OCI-LY7 (cell line): Measurements from ENCODE around the gene KLHDC9. TPM values are rescaled to one million over a fixed set of nuclear protein-coding genes. Genes with fewer than 3 reads are reported as not detected.

Experiments
- BruUV-seq: library from RNA; stranded (reverse); fragments of 400-500 nt; replicated peaks from 2 replicates; lab custom pipeline; 2021; lab: Mats Ljungman, UMichigan
- CTCF ChIA-PET: fragments of 300-600 bp; sonication (Branson Sonifier 250); formaldehyde crosslinking; loops from one replicate; lab custom pipeline; 2022; ENCODE audit warnings: antibody characterized with exemption; ENCODE audit not compliant: unreplicated experiment; lab: Charles Lee
- POLR2A ChIA-PET: fragments of 300-600 bp; sonication (Branson Sonifier 250); formaldehyde crosslinking; loops from one replicate; lab custom pipeline; 2022; ENCODE audit warnings: antibody characterized with exemption; lab: Charles Lee
- DNase-seq: peaks from one replicate; pipeline ENCODE4 v3.0.0-alpha.2; 2015; ENCODE audit warnings: low spot score
- H2AFZ ChIP-seq: fragments of 200-600 bp; sonication (generic), shearing (Covaris generic); 2 replicates; pipeline ENCODE4 v1.6.1; 2014; ENCODE audit warnings: mild to moderate bottlenecking, antibody characterized with exemption, low read length, moderate library complexity
- H3K27ac ChIP-seq: fragments of 200-600 bp; sonication (generic); 2 replicates; pipeline ENCODE4 v1.5.1; 2014; ENCODE audit warnings: mixed run types, low read depth, mild to moderate bottlenecking, moderate library complexity, low read length, inconsistent platforms; ENCODE audit not compliant: poor library complexity, severe bottlenecking
- H3K36me3 ChIP-seq: fragments of 200-600 bp; sonication (generic); 2 replicates; pipeline ENCODE4 v1.6.1; 2014; ENCODE audit warnings: mild to moderate bottlenecking, antibody characterized with exemption, low read length, moderate library complexity, mixed read lengths; ENCODE audit not compliant: insufficient read depth
- H3K4me1 ChIP-seq: fragments of 200-600 bp; sonication (generic); 2 replicates; pipeline ENCODE4 v1.5.1; 2014; ENCODE audit warnings: mild to moderate bottlenecking, low read length; ENCODE audit not compliant: insufficient read depth, poor library complexity, severe bottlenecking
- H3K4me2 ChIP-seq: fragments of 200-600 bp; sonication (generic); 2 replicates; pipeline ENCODE4 v1.6.1; 2014; ENCODE audit warnings: mild to moderate bottlenecking, low read length
- H3K4me3 ChIP-seq: fragments of 200-600 bp; sonication (generic); 2 replicates; pipeline ENCODE4 v1.5.1; 2014; ENCODE audit warnings: mild to moderate bottlenecking, low read depth, low read length; ENCODE audit not compliant: poor library complexity, severe bottlenecking
- H3K79me2 ChIP-seq: fragments of 200-600 bp; sonication (generic); 2 replicates; pipeline ENCODE4 v1.6.1; 2016; ENCODE audit warnings: low read depth, mild to moderate bottlenecking, low read length, moderate library complexity, mixed read lengths; ENCODE audit not compliant: insufficient read depth
- H3K9me2 ChIP-seq: fragments of 200-600 bp; sonication (generic); 2 replicates; pipeline ENCODE4 v1.6.1; 2016; ENCODE audit warnings: mild to moderate bottlenecking, low read length, mixed read lengths; ENCODE audit not compliant: insufficient read depth
- H3K9me3 ChIP-seq: fragments of 200-600 bp; sonication (generic); 2 replicates; pipeline ENCODE4 v1.6.1; 2014; ENCODE audit warnings: mild to moderate bottlenecking, mixed run types, low read length, mixed read lengths
- H4K20me1 ChIP-seq: fragments of 200-600 bp; sonication (generic); 2 replicates; pipeline ENCODE4 v1.6.1; 2014; ENCODE audit warnings: mild to moderate bottlenecking, antibody characterized with exemption, low read length, moderate library complexity, mixed read lengths; ENCODE audit not compliant: insufficient read depth
- CTCF ChIP-seq: fragments of 200-600 bp; sonication (generic); conservative IDR thresholded peaks from 2 replicates; pipeline ENCODE4 v1.5.1; 2014; ENCODE audit warnings: mild to moderate bottlenecking, antibody characterized with exemption, low read length, moderate library complexity, mixed read lengths
- EZH2phosphoT487 ChIP-seq: fragments of 200-600 bp; sonication (generic); IDR thresholded peaks from 2 replicates; pipeline ENCODE4 v1.6.1; 2018; ENCODE audit warnings: low read depth, borderline replicate concordance, mild to moderate bottlenecking, mixed run types, antibody characterized with exemption, low read length, moderate library complexity, mixed read lengths
- intact Hi-C: fragments of 100-400 bp; cut with micrococcal nuclease; formaldehyde crosslinking; loops from one replicate; pipeline ENCODE4 v1.10.0; 2022; ENCODE audit not compliant: unreplicated experiment
- total RNA-seq, 2 experiments: library from RNA; depleted of rRNA in 1 of 2; stranded (reverse); fragments of >200 nt in 1 of 2; shearing (Covaris generic) in 1 of 2; gene quantifications; 2 replicates each; pipeline ENCODE4 v1.2.3, GENCODE V29; 2014 to 2022

Gene KLHDC9
- total RNA-seq, 2 experiments from 2014 or later: 0.95 to 1.3 TPM

- no peaks in the 10 kb centered on the region for H3K79me2 ChIP-seq
- no peak for TF ChIP-seq EZH2phosphoT487
- no peak for TF ChIP-seq CTCF
- CTCF ChIA-PET: no interaction called here
- H4K20me1 ChIP-seq: no peaks in the 10 kb centered on the region
- no peak overlapping the region for H2AFZ ChIP-seq
- no peak overlapping the region for H3K27ac ChIP-seq
- H3K9me3 ChIP-seq: no peaks in the 10 kb centered on the region
- POLR2A ChIA-PET: interaction anchor here (1.2 kb wide), 1 partner anchor 13 kb away, joined by 3 read pairs; no protein-coding TSS in a partner anchor
- intact Hi-C loops: no loop called here
- no peaks in the 10 kb centered on the region for H3K4me1 ChIP-seq
- BruUV-seq: no TSS peak
- DNase-seq: no peak
- H3K36me3 ChIP-seq: no peaks in the 10 kb centered on the region
- H3K4me3 ChIP-seq: no peak overlapping the region
- H3K4me2 ChIP-seq: no peak overlapping the region
- H3K9me2 ChIP-seq: no peaks in the 10 kb centered on the region
These were observed 13.6 kb upstream of the KLHDC9 start for GRCh38 chr1:161084597-161084988.

- POLR2A ChIA-PET: interaction anchor here (1.2 kb wide), 1 partner anchor 14 kb away, joined by 3 read pairs; no protein-coding TSS in a partner anchor
These were observed 13.0 kb upstream of the KLHDC9 start for GRCh38 chr1:161085165-161085564.

More at GRCh38 chr1:161085165-161085564, 13.0 kb upstream of the KLHDC9 start:
- no peak overlapping the region for H3K4me3 ChIP-seq
- no peaks in the 10 kb centered on the region for H3K79me2 ChIP-seq
- TF ChIP-seq EZH2phosphoT487 (no peak), CTCF (no peak)
- no peak overlapping the region for H2AFZ ChIP-seq
- H3K4me1 ChIP-seq: no peaks in the 10 kb centered on the region
- intact Hi-C loops: no loop called here
- no peaks in the 10 kb centered on the region for H3K9me3 ChIP-seq
- no peaks in the 10 kb centered on the region for H3K36me3 ChIP-seq
- CTCF ChIA-PET: no interaction called here
- no peaks in the 10 kb centered on the region for H3K9me2 ChIP-seq
- H3K4me2 ChIP-seq: no peak overlapping the region
- no TSS peak for BruUV-seq
- no peak for DNase-seq
- no peaks in the 10 kb centered on the region for H4K20me1 ChIP-seq
- no peak overlapping the region for H3K27ac ChIP-seq
